IMR-90 (cell line): ENCODE results near the gene ITPRID1. TPM values are rescaled to one million over a fixed set of nuclear protein-coding genes. Genes with fewer than 3 reads are reported as not detected.

Experiments used
- ATAC-seq: fragments of 200-7000 bp; cut with Tn5 transposase; 2 replicates; pipeline ENCODE4 v1.9.1; 2020; ENCODE audit warnings: low read depth, mild to moderate bottlenecking, moderate library complexity
- BruUV-seq: library from RNA; stranded (reverse); fragments of 400-500 nt; replicated peaks from 2 replicates; lab custom pipeline; 2021; lab: Mats Ljungman, UMichigan
- CTCF ChIA-PET: fragments of 300-600 bp; formaldehyde crosslinking; extraction: SDS; loops from one replicate; lab custom pipeline; 2021; ENCODE audit warnings: antibody characterized with exemption; lab: Yijun Ruan, JAX
- POLR2A ChIA-PET: fragments of 300-600 bp; sonication (Branson Sonifier 250); formaldehyde crosslinking; loops from one replicate; lab custom pipeline; 2022; ENCODE audit warnings: antibody characterized with exemption; ENCODE audit not compliant: unreplicated experiment; lab: Charles Lee
- DNase-seq: peaks from one replicate; pipeline ENCODE4 v3.0.0; 2013
- H2AFZ ChIP-seq: replicated peaks from 2 replicates; pipeline ENCODE3; 2013; ENCODE audit warnings: low read length, mild to moderate bottlenecking; ENCODE audit not compliant: poor library complexity
- H2AK5ac ChIP-seq: 2 replicates; pipeline ENCODE4 v1.6.1; 2013; ENCODE audit warnings: low read depth, low read length, inconsistent platforms
- H2AK9ac ChIP-seq: replicated peaks from 2 replicates; pipeline ENCODE3; 2013; ENCODE audit warnings: mild to moderate bottlenecking, low read depth, low read length, moderate library complexity; ENCODE audit not compliant: poor library complexity
- H2BK120ac ChIP-seq: 2 replicates; pipeline ENCODE4 v1.6.1; 2013; ENCODE audit warnings: low read depth, low read length, inconsistent platforms
- H2BK15ac ChIP-seq: 3 replicates; pipeline ENCODE4 v1.6.1; 2013; ENCODE audit warnings: low read depth, low read length, inconsistent platforms
- H2BK20ac ChIP-seq: 2 replicates; pipeline ENCODE4 v1.6.1; 2013; ENCODE audit warnings: low read depth, mild to moderate bottlenecking, inconsistent platforms, low read length, moderate library complexity
- H2BK5ac ChIP-seq: 2 replicates; pipeline ENCODE4 v1.6.1; 2013; ENCODE audit warnings: mild to moderate bottlenecking, low read depth, low read length, inconsistent platforms; ENCODE audit not compliant: poor library complexity, severe bottlenecking
- H3K14ac ChIP-seq: replicated peaks from 2 replicates; pipeline ENCODE4 v1.6.1; 2013; ENCODE audit warnings: low read depth, low read length, inconsistent platforms
- H3K18ac ChIP-seq: 2 replicates; pipeline ENCODE4 v1.6.1; 2013; ENCODE audit warnings: low read depth, low read length, control low read depth
- H3K23ac ChIP-seq: 2 replicates; pipeline ENCODE4 v1.6.1; 2013; ENCODE audit warnings: low read depth, low read length, inconsistent platforms
- H3K27ac ChIP-seq: 2 replicates; pipeline ENCODE4 v1.5.1; 2013; ENCODE audit warnings: mild to moderate bottlenecking, control low read depth, low read length; ENCODE audit not compliant: insufficient read depth
- H3K27me3 ChIP-seq: 2 replicates; pipeline ENCODE4 v1.6.1; 2013; ENCODE audit warnings: low read length; ENCODE audit not compliant: control insufficient read depth, insufficient read depth
- H3K36me3 ChIP-seq: 2 replicates; pipeline ENCODE4 v1.6.1; 2013; ENCODE audit warnings: low read length, mixed read lengths; ENCODE audit not compliant: control insufficient read depth, insufficient read depth
- H3K4ac ChIP-seq: 2 replicates; pipeline ENCODE4 v1.6.1; 2013; ENCODE audit warnings: low read depth, low read length, inconsistent platforms
- H3K4me1 ChIP-seq: 2 replicates; pipeline ENCODE4 v1.6.1; 2013; ENCODE audit warnings: low read length, mixed read lengths; ENCODE audit not compliant: control insufficient read depth, insufficient read depth
- H3K4me2 ChIP-seq: 2 replicates; pipeline ENCODE4 v1.6.1; 2013; ENCODE audit warnings: low read depth, mild to moderate bottlenecking, control low read depth, low read length, moderate library complexity
- H3K4me3 ChIP-seq: 2 replicates; pipeline ENCODE4 v1.5.1; 2013; ENCODE audit warnings: low read depth, mild to moderate bottlenecking, control low read depth, low read length, moderate library complexity; ENCODE audit not compliant: insufficient read depth
- H3K56ac ChIP-seq: 2 replicates; pipeline ENCODE4 v1.6.1; 2013; ENCODE audit warnings: low read length, inconsistent platforms; ENCODE audit not compliant: insufficient read depth; ENCODE audit errors: extremely low read depth
- H3K79me1 ChIP-seq, 2 experiments: 2 replicates each; pipeline ENCODE4 v1.6.1; 2013; ENCODE audit warnings: low read length in 2 of 2, inconsistent platforms in 1 of 2, low read depth in 1 of 2
- H3K9ac ChIP-seq: 2 replicates; pipeline ENCODE4 v1.6.1; 2013; ENCODE audit warnings: low read depth, low read length, control low read depth
- H3K9me1 ChIP-seq: 2 replicates; pipeline ENCODE4 v1.6.1; 2013; ENCODE audit warnings: low read length, inconsistent platforms; ENCODE audit not compliant: insufficient read depth
- H3K9me3 ChIP-seq: 2 replicates; pipeline ENCODE4 v1.6.1; 2013; ENCODE audit warnings: low read length; ENCODE audit not compliant: control insufficient read depth, insufficient read depth
- H4K20me1 ChIP-seq: 2 replicates; pipeline ENCODE4 v1.6.1; 2013; ENCODE audit warnings: low read length, inconsistent platforms; ENCODE audit not compliant: insufficient read depth
- H4K5ac ChIP-seq: 2 replicates; pipeline ENCODE4 v1.6.1; 2013; ENCODE audit warnings: mild to moderate bottlenecking, low read depth, low read length, control low read depth
- H4K8ac ChIP-seq, 2 experiments: 2 replicates each; pipeline ENCODE4 v1.6.1; 2013; ENCODE audit warnings: low read depth in 2 of 2, low read length in 2 of 2, control low read depth in 1 of 2, inconsistent platforms in 1 of 2
- H4K91ac ChIP-seq: 2 replicates; pipeline ENCODE4 v1.6.1; 2013; ENCODE audit warnings: low read depth, low read length, inconsistent platforms; ENCODE audit not compliant: insufficient read depth
- BHLHE40 ChIP-seq: fragments of 150-350 bp; IDR thresholded peaks from 2 replicates; pipeline ENCODE4 v1.6.1; 2016; ENCODE audit warnings: mild to moderate bottlenecking, low read depth, low read length
- CHD1 ChIP-seq: IDR thresholded peaks from 2 replicates; pipeline ENCODE4 v1.6.1; 2012; ENCODE audit warnings: low read depth, low read length, improper control_type of control experiment
- FOS ChIP-seq: fragments of 150-350 bp; IDR thresholded peaks from 2 replicates; pipeline ENCODE4 v1.6.1; 2016; ENCODE audit warnings: low read depth, low read length
- MAFK ChIP-seq: IDR thresholded peaks from 2 replicates; pipeline ENCODE4 v1.6.1; 2012; ENCODE audit warnings: low read depth, low read length, improper control_type of control experiment
- MXI1 ChIP-seq: IDR thresholded peaks from 2 replicates; pipeline ENCODE4 v1.6.1; 2012; ENCODE audit warnings: low read depth, mild to moderate bottlenecking, low read length, moderate library complexity, borderline replicate concordance
- RAD21 ChIP-seq: IDR thresholded peaks from 2 replicates; pipeline ENCODE4 v1.6.1; 2012; ENCODE audit warnings: low read length, improper control_type of control experiment
- RFX5 ChIP-seq: IDR thresholded peaks from 2 replicates; pipeline ENCODE4 v1.8.0; 2012; ENCODE audit warnings: low read depth, mild to moderate bottlenecking, low read length, moderate library complexity
- SMC3 ChIP-seq: fragments of 150-350 bp; IDR thresholded peaks from 2 replicates; pipeline ENCODE4 v1.6.1; 2016; ENCODE audit warnings: low read depth, mild to moderate bottlenecking, antibody characterized with exemption, low read length, moderate library complexity
- WGBS, 2 experiments: methylation state at CpG; one replicate each; pipeline versions ENCODE4 v1.1.5 to v1.1.7; 2013; ENCODE audit warnings: missing lambda C conversion rate in 2 of 2; ENCODE audit not compliant: insufficient read length in 1 of 2; ENCODE audit errors: extremely low coverage in 2 of 2; 5-methylcytosine and 5-hydroxymethylcytosine counted together
- dilution Hi-C: fragments of 300-500 bp; cut with HindIII; formaldehyde crosslinking; loops from one replicate; pipeline ENCODE4 v1.14.3; 2018; ENCODE audit warnings: low sequenced_read_pairs; ENCODE audit not compliant: unreplicated experiment
- in situ Hi-C: fragments of 300-500 bp; cut with MboI; formaldehyde crosslinking; loops from 3 replicates; pipeline ENCODE4 v1.14.3; 2019; ENCODE audit warnings: low sequenced_read_pairs, inconsistent platforms, mixed read lengths
- intact Hi-C: fragments of 100-400 bp; cut with micrococcal nuclease; formaldehyde crosslinking; loops from 2 replicates; pipeline ENCODE4 v1.10.0; 2022
- polyA plus RNA-seq, 3 experiments: library from polyadenylated mRNA; depleted of rRNA; stranded (reverse); fragments of >200 nt; gene quantifications; 2 replicates each; pipeline ENCODE4 v1.2.3, GENCODE V29; 2012; ENCODE audit warnings: low replicate concordance in 1 of 3
- total RNA-seq: library from RNA; depleted of rRNA; stranded (reverse); fragments of >200 nt; gene quantifications from 2 replicates; pipeline ENCODE4 v1.2.3, GENCODE V29; 2012
- TF ChIP-seq, protein P1 (sequence below): fragments of 150-350 bp; IDR thresholded peaks from 2 replicates; pipeline ENCODE4 v1.6.1; 2016; ENCODE audit warnings: low read depth, mild to moderate bottlenecking, low read length, moderate library complexity, borderline replicate concordance

The ITPRID1 gene
- total and polyA plus RNA-seq, 2 of the 4 experiments (the other 2 are of a cell fraction), result not detected

DNA sequence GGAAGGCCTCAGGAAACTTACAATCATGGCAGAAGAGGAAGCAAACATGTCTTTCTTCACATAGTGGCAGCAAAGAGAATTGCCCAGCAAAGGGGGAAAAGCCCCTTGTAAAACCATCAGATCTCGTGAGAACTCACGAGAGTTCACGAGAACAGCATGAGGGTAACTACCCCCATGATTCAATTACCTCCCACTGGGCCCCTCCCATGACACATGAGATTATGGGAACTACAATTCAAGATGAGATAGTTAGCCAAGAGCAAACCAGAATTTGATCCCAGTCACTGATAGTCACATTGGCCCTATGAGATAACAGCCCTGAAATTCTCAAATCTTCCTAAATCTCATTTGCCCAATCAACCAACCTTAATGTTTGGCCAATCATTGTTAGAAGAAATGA is 18.2 kb upstream of the ITPRID1 start:
- no peak overlapping the region for H2AK5ac ChIP-seq
- no peak overlapping the region for H3K4me2 ChIP-seq
- dilution Hi-C loops, result no loop called here
- no peak overlapping the region for H3K4me3 ChIP-seq
- no peak overlapping the region for H2BK20ac ChIP-seq
- no peak overlapping the region for H2BK120ac ChIP-seq
- H3K56ac ChIP-seq, result no peak overlapping the region
- no peak overlapping the region for H3K4ac ChIP-seq
- no peak overlapping the region for H4K91ac ChIP-seq
- H3K14ac ChIP-seq, result no peak overlapping the region
- in situ Hi-C loops, result no loop called here
- no peak overlapping the region for H3K27ac ChIP-seq
- intact Hi-C loops, result no loop called here
- BruUV-seq, result no TSS peak
- no peak overlapping the region for H4K5ac ChIP-seq
- H3K9me3 ChIP-seq, result no peaks in the 10 kb centered on the region
- no peak overlapping the region for H2BK15ac ChIP-seq
- no CpG with 5 or more reads among the region's 3 CpGs for WGBS, 2 experiments
- no peaks in the 10 kb centered on the region for H4K20me1 ChIP-seq
- H3K9ac ChIP-seq, result no peak overlapping the region
- no peak overlapping the region for H2AFZ ChIP-seq
- no peak overlapping the region for H2BK5ac ChIP-seq
- no peak overlapping the region for H4K8ac ChIP-seq
- H3K18ac ChIP-seq, result no peak overlapping the region
- H3K27me3 ChIP-seq, result no peaks in the 10 kb centered on the region
- H3K36me3 ChIP-seq, result no peaks in the 10 kb centered on the region
- H2AK9ac ChIP-seq, result no peak overlapping the region
- no peaks in the 10 kb centered on the region for H3K79me1 ChIP-seq
- H3K9me1 ChIP-seq, result no peaks in the 10 kb centered on the region
- ChIA-PET POLR2A (no interaction called here), CTCF (no interaction called here)
- no peak for ATAC-seq
- no peak overlapping the region for H3K23ac ChIP-seq
- H3K4me1 ChIP-seq, result no peaks in the 10 kb centered on the region
- TF ChIP-seq RAD21 (no peak), FOS (no peak), SMC3 (no peak), CHD1 (no peak), MAFK (no peak), BHLHE40 (no peak), MXI1 (no peak), RFX5 (no peak)
- TF ChIP-seq, protein P1, sequence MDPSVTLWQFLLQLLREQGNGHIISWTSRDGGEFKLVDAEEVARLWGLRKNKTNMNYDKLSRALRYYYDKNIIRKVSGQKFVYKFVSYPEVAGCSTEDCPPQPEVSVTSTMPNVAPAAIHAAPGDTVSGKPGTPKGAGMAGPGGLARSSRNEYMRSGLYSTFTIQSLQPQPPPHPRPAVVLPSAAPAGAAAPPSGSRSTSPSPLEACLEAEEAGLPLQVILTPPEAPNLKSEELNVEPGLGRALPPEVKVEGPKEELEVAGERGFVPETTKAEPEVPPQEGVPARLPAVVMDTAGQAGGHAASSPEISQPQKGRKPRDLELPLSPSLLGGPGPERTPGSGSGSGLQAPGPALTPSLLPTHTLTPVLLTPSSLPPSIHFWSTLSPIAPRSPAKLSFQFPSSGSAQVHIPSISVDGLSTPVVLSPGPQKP, result no peak
- no peak for DNase-seq
